HepG2 (cell line): ENCODE measurements around the gene TRIM44. TPM values are rescaled to one million over a fixed set of nuclear protein-coding genes. Genes with fewer than 3 reads are reported as not detected.

ENCODE experiments used
- GZF1 ChIP-seq: sonication (generic); formaldehyde crosslinking; IDR thresholded peaks from 2 replicates; pipeline ENCODE4 v1.5.1; 2020; ENCODE audit warnings: mild to moderate bottlenecking, missing genetic modification reagents
- HDAC1 ChIP-seq: sonication (generic); formaldehyde crosslinking; IDR thresholded peaks from 2 replicates; pipeline ENCODE4 v1.5.1; 2020; ENCODE audit warnings: mild to moderate bottlenecking, missing genetic modification reagents
- HNRNPUL1 ChIP-seq: fragments of 200-400 bp; formaldehyde crosslinking; IDR thresholded peaks from 2 replicates; pipeline ENCODE4 v1.6.1; 2017; ENCODE audit warnings: low read depth, mild to moderate bottlenecking, low read length, moderate library complexity
- KAT8 ChIP-seq: IDR thresholded peaks from 2 replicates; pipeline ENCODE4 v1.6.1; 2016; ENCODE audit warnings: missing genetic modification reagents, missing compliant biosample characterization
- KDM5B ChIP-seq: sonication (generic); formaldehyde crosslinking; IDR thresholded peaks from 2 replicates; pipeline ENCODE4 v1.4.0; 2020; ENCODE audit warnings: missing genetic modification reagents, mild to moderate bottlenecking, borderline replicate concordance
- MAF1 ChIP-seq: sonication (generic); formaldehyde crosslinking; IDR thresholded peaks from 2 replicates; pipeline ENCODE4 v1.5.0; 2020; ENCODE audit warnings: missing genetic modification reagents, borderline replicate concordance
- MTA1 ChIP-seq: sonication (generic); formaldehyde crosslinking; IDR thresholded peaks from 2 replicates; pipeline ENCODE4 v1.4.0; 2020; ENCODE audit warnings: missing genetic modification reagents, mild to moderate bottlenecking, borderline replicate concordance
- PRDM10 ChIP-seq: sonication (generic); formaldehyde crosslinking; IDR thresholded peaks from 2 replicates; pipeline ENCODE4 v1.4.0; 2020; ENCODE audit warnings: low read depth, missing genetic modification reagents
- SRSF9 ChIP-seq: fragments of 200-400 bp; formaldehyde crosslinking; IDR thresholded peaks from 2 replicates; pipeline ENCODE4 v1.6.1; 2018; ENCODE audit warnings: borderline replicate concordance, mild to moderate bottlenecking, low read depth, low read length; ENCODE audit not compliant: insufficient read depth, poor library complexity, severe bottlenecking
- U2AF2 ChIP-seq: fragments of 200-400 bp; formaldehyde crosslinking; IDR thresholded peaks from 2 replicates; pipeline ENCODE4 v1.6.1; 2017; ENCODE audit warnings: low read depth, mild to moderate bottlenecking, low read length
- ZNF564 ChIP-seq: sonication (generic); formaldehyde crosslinking; IDR thresholded peaks from 2 replicates; pipeline ENCODE4 v1.8.1; 2023; ENCODE audit warnings: mild to moderate bottlenecking, missing genetic modification reagents
- ZSCAN12 ChIP-seq: sonication (generic); formaldehyde crosslinking; IDR thresholded peaks from 2 replicates; pipeline ENCODE4 v1.9.0; 2021; ENCODE audit warnings: mild to moderate bottlenecking, missing genetic modification reagents
- ZSCAN25 ChIP-seq: sonication (generic); formaldehyde crosslinking; IDR thresholded peaks from 2 replicates; pipeline ENCODE4 v1.8.0; 2022; ENCODE audit warnings: mild to moderate bottlenecking, missing genetic modification reagents
- polyA plus RNA-seq, 8 experiments: library from polyadenylated mRNA; depleted of rRNA in 3 of 8; stranded (reverse) in 7 of 8; unstranded in 1 of 8; fragments of >200 nt; fragmentation: Illumina TruSeq in 4 of 8; extraction: Trizol in 4 of 8; gene quantifications; 2 replicates each; pipeline versions ENCODE4 v1.2.1 to v1.2.3, GENCODE V29; 2011 to 2016; ENCODE audit warnings: low read depth in 4 of 8, missing spikeins in 1 of 8, mixed read lengths in 1 of 8; ENCODE audit not compliant: insufficient read depth in 1 of 8
- total RNA-seq, 5 experiments: library from RNA; depleted of rRNA; stranded (reverse); fragments of >200 nt; fragmentation: Illumina TruSeq; extraction: Trizol; gene quantifications; 2 replicates each; pipeline ENCODE4 v1.2.3, GENCODE V29; 2016; ENCODE audit warnings: low read depth in 1 of 5
- TF ChIP-seq, protein P1 (sequence below): IDR thresholded peaks from 2 replicates; pipeline ENCODE4 v1.6.1; 2016; ENCODE audit warnings: low read depth
- TF ChIP-seq, protein P2 (sequence below): sonication (generic); formaldehyde crosslinking; IDR thresholded peaks from 2 replicates; pipeline ENCODE4 v1.5.1; 2020; ENCODE audit warnings: mild to moderate bottlenecking, missing genetic modification reagents, borderline replicate concordance

Gene TRIM44
- total and polyA plus RNA-seq, 2 of the 13 experiments (the other 11 are each of a cell fraction or from before 2014, with no cell fraction given): 22.7 to 50.3 TPM

DNA sequence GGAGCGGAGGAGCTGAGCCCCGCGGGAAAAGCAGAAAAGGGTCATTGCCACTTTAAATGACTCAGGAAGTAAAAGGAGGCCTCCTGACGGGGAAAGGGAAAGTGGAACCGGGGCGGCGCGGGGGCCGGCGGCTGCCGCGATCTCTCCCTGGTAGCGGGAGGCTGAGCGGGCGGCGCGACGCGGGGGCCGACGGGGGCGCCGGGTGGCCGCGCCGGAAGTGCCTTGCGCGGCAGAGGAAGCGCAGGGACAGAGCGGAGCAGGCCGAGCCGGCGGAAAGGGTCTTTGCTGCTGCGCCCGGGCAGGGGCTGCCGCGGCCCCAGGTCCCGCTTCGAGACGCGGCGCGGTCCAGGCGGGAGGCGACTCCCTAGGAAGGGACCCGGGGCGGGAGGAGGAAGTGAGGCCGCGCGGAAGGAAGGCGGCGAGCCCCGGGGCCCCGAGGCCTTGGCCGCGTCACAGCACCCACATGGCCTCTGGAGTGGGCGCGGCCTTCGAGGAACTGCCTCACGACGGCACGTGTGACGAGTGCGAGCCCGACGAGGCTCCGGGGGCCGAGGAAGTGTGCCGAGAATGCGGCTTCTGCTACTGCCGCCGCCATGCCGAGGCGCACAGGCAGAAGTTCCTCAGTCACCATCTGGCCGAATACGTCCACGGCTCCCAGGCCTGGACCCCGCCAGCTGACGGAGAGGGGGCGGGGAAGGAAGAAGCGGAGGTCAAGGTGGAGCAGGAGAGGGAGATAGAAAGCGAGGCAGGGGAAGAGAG lies at the start of gene TRIM44 (continued):
- TF ChIP-seq PRDM10 (CRISPR knock-in tag) (no peak), HDAC1 (CRISPR knock-in tag) (peak; percentile 78; the same call in 1 of the 2 replicates), HNRNPUL1 (no peak), KAT8 (peak; percentile 87), MTA1 (CRISPR knock-in tag) (peak; percentile 61; the same call in 1 of the 2 replicates), GZF1 (CRISPR knock-in tag) (peak; percentile 92), U2AF2 (no peak), ZNF564 (CRISPR knock-in tag) (peak; percentile 94), KDM5B (CRISPR knock-in tag) (peak; percentile 100), ZSCAN12 (CRISPR knock-in tag) (peak; percentile 98), ZSCAN25 (CRISPR knock-in tag) (peak; percentile 85), MAF1 (0 out of 2 replicates have a peak, but pooled peaks have one; percentile 76), SRSF9 (no peak)
- TF ChIP-seq, protein P1, sequence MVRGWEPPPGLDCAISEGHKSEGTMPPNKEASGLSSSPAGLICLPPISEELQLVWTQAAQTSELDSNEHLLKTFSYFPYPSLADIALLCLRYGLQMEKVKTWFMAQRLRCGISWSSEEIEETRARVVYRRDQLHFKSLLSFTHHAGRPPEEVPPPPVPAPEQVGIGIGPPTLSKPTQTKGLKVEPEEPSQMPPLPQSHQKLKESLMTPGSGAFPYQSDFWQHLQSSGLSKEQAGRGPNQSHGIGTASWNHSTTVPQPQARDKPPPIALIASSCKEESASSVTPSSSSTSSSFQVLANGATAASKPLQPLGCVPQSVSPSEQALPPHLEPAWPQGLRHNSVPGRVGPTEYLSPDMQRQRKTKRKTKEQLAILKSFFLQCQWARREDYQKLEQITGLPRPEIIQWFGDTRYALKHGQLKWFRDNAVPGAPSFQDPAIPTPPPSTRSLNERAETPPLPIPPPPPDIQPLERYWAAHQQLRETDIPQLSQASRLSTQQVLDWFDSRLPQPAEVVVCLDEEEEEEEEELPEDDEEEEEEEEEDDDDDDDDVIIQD (CRISPR knock-in tag): 0 out of 2 replicates have a peak, but pooled peaks have one; percentile 14
- TF ChIP-seq, protein P2, sequence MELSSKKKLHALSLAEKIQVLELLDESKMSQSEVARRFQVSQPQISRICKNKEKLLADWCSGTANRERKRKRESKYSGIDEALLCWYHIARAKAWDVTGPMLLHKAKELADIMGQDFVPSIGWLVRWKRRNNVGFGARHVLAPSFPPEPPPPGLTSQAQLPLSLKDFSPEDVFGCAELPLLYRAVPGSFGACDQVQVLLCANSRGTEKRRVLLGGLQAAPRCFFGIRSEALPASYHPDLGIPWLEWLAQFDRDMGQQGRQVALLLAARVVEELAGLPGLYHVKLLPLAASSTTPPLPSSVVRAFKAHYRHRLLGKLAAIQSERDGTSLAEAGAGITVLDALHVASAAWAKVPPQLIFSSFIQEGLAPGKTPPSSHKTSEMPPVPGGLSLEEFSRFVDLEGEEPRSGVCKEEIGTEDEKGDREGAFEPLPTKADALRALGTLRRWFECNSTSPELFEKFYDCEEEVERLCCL (CRISPR knock-in tag): peak; percentile 97
